Transverse colon (tissue), 4 donors: ENCODE data around the gene NPPA.
A peak's percentile ranks its signal among the peaks of the same experiment; 100 is the strongest.

Source experiments
- EP300 ChIP-seq: sonication (generic); formaldehyde crosslinking; IDR thresholded peaks from one replicate; pipeline ENCODE4 v1.6.1; 2017; ENCODE audit warnings: antibody characterized with exemption, low read depth
- POLR2A ChIP-seq: fragments of 450-650 bp; IDR thresholded peaks from one replicate; pipeline ENCODE4 v1.6.1; 2016; ENCODE audit warnings: antibody characterized with exemption, mild to moderate bottlenecking, moderate library complexity
- POLR2AphosphoS5 ChIP-seq, 3 donors: sonication (generic); formaldehyde crosslinking; IDR thresholded peaks; one replicate each; pipeline ENCODE4 v1.6.1; 2016; ENCODE audit warnings: antibody characterized with exemption in 3 of 3
- TF ChIP-seq, protein P1 (sequence below), 5 experiments: fragments of 200-600 bp in 3 of 5; fragments of 450-650 bp in 2 of 5; sonication (generic) in 3 of 5; IDR thresholded peaks; 1 replicate in 2 of 5; 2 replicates in 3 of 5; pipeline ENCODE4 v1.5.1; 2016 to 2017; ENCODE audit warnings: antibody characterized with exemption in 5 of 5, inconsistent platforms in 3 of 5, mild to moderate bottlenecking in 2 of 5, moderate library complexity in 1 of 5

- TF ChIP-seq, protein P1, sequence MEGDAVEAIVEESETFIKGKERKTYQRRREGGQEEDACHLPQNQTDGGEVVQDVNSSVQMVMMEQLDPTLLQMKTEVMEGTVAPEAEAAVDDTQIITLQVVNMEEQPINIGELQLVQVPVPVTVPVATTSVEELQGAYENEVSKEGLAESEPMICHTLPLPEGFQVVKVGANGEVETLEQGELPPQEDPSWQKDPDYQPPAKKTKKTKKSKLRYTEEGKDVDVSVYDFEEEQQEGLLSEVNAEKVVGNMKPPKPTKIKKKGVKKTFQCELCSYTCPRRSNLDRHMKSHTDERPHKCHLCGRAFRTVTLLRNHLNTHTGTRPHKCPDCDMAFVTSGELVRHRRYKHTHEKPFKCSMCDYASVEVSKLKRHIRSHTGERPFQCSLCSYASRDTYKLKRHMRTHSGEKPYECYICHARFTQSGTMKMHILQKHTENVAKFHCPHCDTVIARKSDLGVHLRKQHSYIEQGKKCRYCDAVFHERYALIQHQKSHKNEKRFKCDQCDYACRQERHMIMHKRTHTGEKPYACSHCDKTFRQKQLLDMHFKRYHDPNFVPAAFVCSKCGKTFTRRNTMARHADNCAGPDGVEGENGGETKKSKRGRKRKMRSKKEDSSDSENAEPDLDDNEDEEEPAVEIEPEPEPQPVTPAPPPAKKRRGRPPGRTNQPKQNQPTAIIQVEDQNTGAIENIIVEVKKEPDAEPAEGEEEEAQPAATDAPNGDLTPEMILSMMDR (IDR thresholded peaks at IDR 0.05) = no peak
- TF ChIP-seq POLR2A = no peak
- no peak for TF ChIP-seq POLR2AphosphoS5 (IDR thresholded peaks at IDR 0.05)
- TF ChIP-seq EP300 = peak; percentile 75
These were observed 26.6 kb upstream of the NPPA start for GRCh38 chr1:11874258-11874562.
